Measurements from ENCODE around the gene AMPD2.

The AMPD2 gene

GRCh38 chr1:109619576-109620400 lies at the start of gene AMPD2, which contains the start of gene GNAT2:
TSS of gene AMPD2 (plus strand) at chr1:109619837. CDS start at chr1:109621176, 1,339 bp downstream.
TSS of gene GNAT2 (minus strand) at chr1:109619616. CDS start at chr1:109612870, 6,746 bp downstream.
- DNase-seq (ENCODE audit: low read depth in 3 of 3) = peak; percentile 51 to 69 (median 53)

GRCh38 chr1:109570414-109570813 lies 49.2 kb upstream of the AMPD2 start:
- no peak for DNase-seq (ENCODE audit: low read depth in 3 of 3)

GRCh38 chr1:109573785-109574184 lies 45.9 kb upstream of the AMPD2 start:
- DNase-seq (ENCODE audit: low read depth in 3 of 3) = no peak

GRCh38 chr1:109578947-109579443 lies 40.6 kb upstream of the AMPD2 start:
- DNase-seq (ENCODE audit: low read depth in 3 of 3) = no peak

GRCh38 chr1:109579491-109579890 lies 40.1 kb upstream of the AMPD2 start:
- no peak for DNase-seq (ENCODE audit: low read depth in 3 of 3)

GRCh38 chr1:109582021-109582420 lies 37.6 kb upstream of the AMPD2 start:
- DNase-seq (ENCODE audit: low read depth in 3 of 3) = no peak

GRCh38 chr1:109584766-109585165 lies 34.9 kb upstream of the AMPD2 start:
- DNase-seq (ENCODE audit: low read depth in 3 of 3) = no peak

- no peak for DNase-seq (ENCODE audit: low read depth in 3 of 3)
Observed at GRCh38 chr1:109586055-109586454, 33.6 kb upstream of the AMPD2 start.

- no peak for DNase-seq (ENCODE audit: low read depth in 3 of 3)
Observed at GRCh38 chr1:109589177-109589576, 30.5 kb upstream of the AMPD2 start.

- DNase-seq (ENCODE audit: low read depth in 3 of 3) = no peak
Observed at GRCh38 chr1:109589679-109590078, 30.0 kb upstream of the AMPD2 start.

GRCh38 chr1:109592916-109593315 lies 26.7 kb upstream of the AMPD2 start:
- DNase-seq (ENCODE audit: low read depth in 3 of 3) = no peak

- no peak for DNase-seq (ENCODE audit: low read depth in 3 of 3)
Observed at GRCh38 chr1:109595531-109595930, 24.1 kb upstream of the AMPD2 start.

GRCh38 chr1:109598156-109598555 lies 21.5 kb upstream of the AMPD2 start:
- DNase-seq (ENCODE audit: low read depth in 3 of 3) = no peak

GRCh38 chr1:109598655-109599054 lies 21.0 kb upstream of the AMPD2 start:
- no peak for DNase-seq (ENCODE audit: low read depth in 3 of 3)

- DNase-seq (ENCODE audit: low read depth in 3 of 3) = no peak
Observed at GRCh38 chr1:109603229-109603628, 16.4 kb upstream of the AMPD2 start.

GRCh38 chr1:109605381-109605780 lies 14.3 kb upstream of the AMPD2 start:
- no peak for DNase-seq (ENCODE audit: low read depth in 3 of 3)

- no peak for DNase-seq (ENCODE audit: low read depth in 3 of 3)
Observed at GRCh38 chr1:109609881-109610280, 9.8 kb upstream of the AMPD2 start.

- no peak for DNase-seq (ENCODE audit: low read depth in 3 of 3)
Observed at GRCh38 chr1:109610609-109611307, 8.9 kb upstream of the AMPD2 start.

GRCh38 chr1:109611308-109611990 lies 8.2 kb upstream of the AMPD2 start:
- DNase-seq (ENCODE audit: low read depth in 3 of 3) = no peak

- DNase-seq (ENCODE audit: low read depth in 3 of 3) = no peak
Observed at GRCh38 chr1:109613361-109614147, 6.1 kb upstream of the AMPD2 start.

GRCh38 chr1:109615879-109616278 lies 3.8 kb upstream of the AMPD2 start:
- no peak for DNase-seq (ENCODE audit: low read depth in 3 of 3)
